Measurements from ENCODE around the gene FUT8.

The FUT8 gene

DNA sequence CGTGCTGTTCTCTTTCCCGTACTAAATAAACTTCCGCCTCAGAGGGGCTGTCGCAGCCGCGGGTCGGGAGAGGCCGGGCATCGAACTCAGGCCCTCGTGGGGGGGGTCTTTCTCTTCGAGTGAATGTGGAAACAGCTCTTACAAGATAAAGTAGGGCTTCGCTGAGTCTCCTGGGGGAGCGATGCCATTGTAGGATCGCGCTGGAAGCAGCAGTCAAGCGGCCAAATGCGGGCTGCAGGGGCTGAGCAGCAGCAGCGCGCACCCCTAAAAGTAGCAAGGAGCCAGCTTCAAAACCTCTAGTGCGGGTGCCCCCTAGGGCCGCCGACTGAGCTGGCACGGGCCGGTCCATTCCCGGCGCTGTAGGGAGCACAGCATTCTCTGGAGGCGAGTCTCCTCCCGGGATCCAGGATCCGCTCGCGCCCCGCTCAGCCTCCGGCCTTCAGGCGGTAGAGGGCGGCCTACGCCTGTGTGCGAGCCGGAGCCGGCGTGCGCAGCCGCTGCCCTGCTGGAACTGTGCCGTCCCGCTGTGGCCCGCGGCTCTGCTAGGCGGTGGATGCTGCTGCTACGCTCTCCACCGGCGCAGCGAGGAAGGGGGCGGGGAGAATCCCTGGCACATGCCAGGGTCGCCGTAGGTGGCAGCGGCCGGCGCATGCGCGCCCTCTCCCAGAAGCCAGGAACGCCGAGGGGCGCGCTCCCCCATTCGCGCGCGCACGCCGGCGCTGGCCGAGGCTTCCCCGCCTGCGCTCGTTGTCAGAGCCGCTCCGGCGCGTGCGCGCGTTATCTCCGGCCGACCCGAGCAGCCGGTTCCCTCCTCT lies at the start of gene FUT8:
Gene FUT8, plus strand, starts transcription at position 699 of the 815 bp plus-strand sequence. CDS start 148,834 bp downstream, outside the sequence.
- DNase-seq (ENCODE audit: low read depth, low spot score), result peak; percentile 95

- no peak for DNase-seq (ENCODE audit: low read depth, low spot score)
Measured at GRCh38 chr14:65366802-65367565, 45.5 kb upstream of the FUT8 start.

DNA sequence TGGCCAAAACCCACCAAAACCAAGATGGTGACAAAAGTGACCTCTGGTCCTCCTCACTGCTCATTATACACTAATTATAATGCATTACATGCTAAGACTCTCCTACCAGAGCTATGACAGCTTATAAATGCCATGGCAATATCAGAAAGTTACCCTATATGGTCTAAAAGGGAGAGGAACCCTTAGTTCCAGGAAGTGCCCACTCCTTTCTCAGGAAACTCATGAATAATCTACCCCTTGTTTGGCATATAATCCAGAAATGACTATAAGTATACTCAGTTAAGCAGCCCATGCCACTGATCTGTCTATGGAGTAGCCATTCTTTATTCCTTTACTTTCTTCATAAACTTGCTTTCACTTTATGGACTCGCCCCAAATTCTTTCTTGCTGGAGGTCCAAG lies 43.0 kb upstream of the FUT8 start:
- DNase-seq (ENCODE audit: low read depth, low spot score), result no peak

DNA sequence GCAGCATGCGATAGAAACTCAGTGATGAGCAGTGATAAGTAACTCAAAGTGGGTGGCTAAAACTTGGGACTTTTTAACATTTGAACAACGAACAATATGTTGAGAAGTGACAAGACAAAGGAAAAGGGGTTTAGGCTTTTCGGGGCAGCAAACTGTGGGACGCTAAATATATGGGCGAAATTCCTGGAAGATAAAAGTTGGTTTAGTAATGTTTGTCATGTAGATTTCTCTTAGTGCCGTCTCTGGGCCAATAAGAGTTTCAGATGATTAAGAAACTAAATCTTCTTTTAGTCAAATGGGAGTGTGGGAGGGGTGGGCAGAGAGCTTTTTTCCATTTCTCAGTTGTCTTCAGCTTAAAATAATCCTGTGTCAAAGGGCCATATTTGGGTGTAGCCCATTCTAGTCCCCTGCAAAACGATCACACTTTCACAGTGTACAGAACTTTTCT lies 41.7 kb upstream of the FUT8 start:
- DNase-seq (ENCODE audit: low read depth, low spot score), result no peak

DNA sequence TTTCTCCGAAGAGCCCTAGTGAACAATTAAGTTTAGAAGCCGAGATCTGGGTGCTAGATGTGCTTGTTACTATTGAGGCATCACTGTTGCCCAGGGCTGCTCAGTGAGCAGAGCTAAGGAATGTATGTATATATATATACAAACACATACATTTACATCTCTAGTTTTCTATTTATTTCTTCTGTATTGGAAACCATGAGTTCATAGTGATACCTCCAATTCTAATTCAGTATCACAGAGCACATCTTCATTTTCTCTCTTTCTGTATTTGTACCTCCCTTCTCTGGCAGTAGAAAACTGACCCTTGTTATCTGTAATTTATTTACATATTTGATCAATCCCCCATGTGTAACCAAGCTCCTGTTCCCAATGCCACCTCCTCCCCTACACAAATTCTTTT lies 40.7 kb upstream of the FUT8 start:
- no peak for DNase-seq (ENCODE audit: low read depth, low spot score)

GRCh38 chr14:65373016-65373670 lies 39.4 kb upstream of the FUT8 start:
- no peak for DNase-seq (ENCODE audit: low read depth, low spot score)

GRCh38 chr14:65373671-65374039 lies 38.9 kb upstream of the FUT8 start:
- no peak for DNase-seq (ENCODE audit: low read depth, low spot score)

GRCh38 chr14:65377576-65377975 lies 35.0 kb upstream of the FUT8 start:
- no peak for DNase-seq (ENCODE audit: low read depth, low spot score)

DNA sequence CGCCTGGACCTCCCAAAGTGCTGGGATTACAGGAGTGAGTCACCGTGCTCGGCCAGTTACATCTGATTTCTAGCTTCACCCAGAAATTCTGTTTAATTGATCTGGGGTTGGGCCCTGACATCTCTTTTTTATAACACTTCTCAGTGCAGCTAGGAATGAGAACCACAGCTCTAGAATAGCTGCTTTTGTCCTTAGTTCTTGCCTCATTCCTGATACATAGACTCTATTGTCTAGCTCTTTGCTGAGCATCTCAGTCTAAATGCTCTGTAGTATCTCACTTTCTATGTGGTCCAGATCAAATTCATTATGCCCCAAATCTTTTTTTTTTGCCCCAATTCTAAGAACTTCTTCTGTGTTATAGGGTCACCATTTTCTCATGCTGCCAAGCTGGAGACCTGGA lies 29.9 kb upstream of the FUT8 start:
- DNase-seq (ENCODE audit: low read depth, low spot score), result no peak

- no peak for DNase-seq (ENCODE audit: low read depth, low spot score)
Measured at GRCh38 chr14:65387171-65387570, 25.4 kb upstream of the FUT8 start.

DNA sequence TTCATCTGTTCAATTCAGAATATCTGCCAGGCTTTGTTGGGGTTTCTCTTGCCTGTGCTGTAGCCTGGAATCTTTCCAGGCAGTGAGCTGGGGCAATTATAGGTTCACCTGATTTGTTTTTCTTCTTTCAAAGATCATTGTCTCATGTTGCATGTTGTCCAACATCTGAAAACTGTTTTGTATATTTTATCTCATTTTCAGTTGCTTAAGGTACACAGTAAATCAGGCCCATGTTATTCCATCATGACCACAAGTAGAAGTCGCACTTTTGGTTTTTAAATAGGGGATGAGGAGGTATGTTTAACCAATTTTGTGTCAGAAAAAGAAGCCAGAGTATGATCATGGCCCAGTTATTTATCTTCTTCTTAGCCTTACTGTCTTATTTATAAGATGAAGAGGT lies 24.9 kb upstream of the FUT8 start:
- DNase-seq (ENCODE audit: low read depth, low spot score), result no peak

DNA sequence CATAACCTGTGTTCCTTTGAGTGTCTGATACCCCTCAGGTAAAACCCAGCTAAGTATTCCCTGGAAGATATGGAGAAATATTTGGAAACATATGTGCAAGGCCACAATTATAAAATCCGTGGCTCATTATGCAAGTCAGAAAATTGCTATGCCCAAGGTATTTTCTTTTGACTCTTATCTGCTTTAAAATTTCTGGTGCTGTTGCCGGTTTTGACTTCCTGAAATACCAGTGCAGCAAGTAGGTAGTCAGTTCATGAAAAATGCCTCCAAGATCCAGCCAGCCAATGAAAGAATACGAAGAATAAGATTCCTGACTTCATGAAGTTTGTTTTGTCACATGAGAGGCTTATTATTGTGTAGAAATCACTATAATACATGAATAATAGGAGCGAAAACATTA lies 20.2 kb upstream of the FUT8 start:
- no peak for DNase-seq (ENCODE audit: low read depth, low spot score)

DNA sequence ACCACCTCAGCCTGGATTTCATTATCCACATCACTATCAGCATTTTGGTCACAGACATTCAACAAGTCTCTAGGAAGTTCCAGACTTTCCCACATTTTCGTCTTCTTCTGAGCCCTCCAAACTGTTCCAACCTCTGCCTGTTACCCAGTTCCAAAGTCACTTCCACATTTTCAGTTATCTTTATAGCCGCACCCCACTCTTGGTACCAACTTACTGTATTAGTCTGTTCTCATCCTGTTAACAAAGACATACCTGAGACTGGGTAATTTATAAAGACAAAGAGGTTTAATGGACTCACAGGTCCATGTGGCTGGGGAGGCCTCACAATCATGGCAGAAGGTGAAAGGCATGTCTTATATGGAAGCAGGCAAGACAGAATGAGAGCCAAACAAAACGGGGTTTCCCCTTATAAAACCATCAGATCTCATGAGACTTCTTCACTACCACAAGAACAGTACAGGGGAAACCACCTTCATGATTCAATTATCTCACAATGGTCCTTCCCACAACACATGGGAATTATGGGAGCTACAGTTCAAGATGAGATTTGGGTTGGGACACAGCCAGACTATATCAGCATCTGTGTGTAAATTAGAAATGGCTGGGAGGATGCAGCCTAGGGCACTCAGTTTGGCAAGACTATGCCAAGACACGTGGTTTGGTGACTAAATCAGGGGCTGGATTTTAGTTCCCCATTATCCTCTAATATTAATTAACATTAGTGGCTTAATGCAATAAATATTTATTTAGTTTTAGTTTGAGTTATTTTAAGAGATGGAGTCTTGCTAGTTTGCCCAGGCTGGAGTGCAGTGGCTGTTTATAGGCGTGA lies 16.2 kb upstream of the FUT8 start:
- DNase-seq (ENCODE audit: low read depth, low spot score), result no peak

DNA sequence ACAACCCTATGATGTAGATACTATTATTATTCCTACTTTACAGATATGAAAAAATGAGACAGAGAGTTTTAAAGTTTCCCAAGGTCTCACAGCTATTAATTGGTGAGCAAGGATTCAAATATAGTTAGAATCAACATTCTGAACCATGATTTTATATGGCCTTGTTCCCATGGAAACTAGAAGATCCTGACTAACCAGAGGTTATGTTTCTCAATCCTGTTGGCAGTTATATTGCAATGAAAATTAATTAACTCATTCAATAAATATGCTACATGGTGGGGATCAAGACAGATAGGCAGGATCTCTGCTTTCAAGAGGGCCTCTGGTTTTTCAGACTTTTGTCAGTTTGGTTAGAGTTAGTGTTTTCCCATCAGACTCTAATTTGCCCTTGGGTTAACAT lies 9.3 kb upstream of the FUT8 start:
- no peak for DNase-seq (ENCODE audit: low read depth, low spot score)

DNA sequence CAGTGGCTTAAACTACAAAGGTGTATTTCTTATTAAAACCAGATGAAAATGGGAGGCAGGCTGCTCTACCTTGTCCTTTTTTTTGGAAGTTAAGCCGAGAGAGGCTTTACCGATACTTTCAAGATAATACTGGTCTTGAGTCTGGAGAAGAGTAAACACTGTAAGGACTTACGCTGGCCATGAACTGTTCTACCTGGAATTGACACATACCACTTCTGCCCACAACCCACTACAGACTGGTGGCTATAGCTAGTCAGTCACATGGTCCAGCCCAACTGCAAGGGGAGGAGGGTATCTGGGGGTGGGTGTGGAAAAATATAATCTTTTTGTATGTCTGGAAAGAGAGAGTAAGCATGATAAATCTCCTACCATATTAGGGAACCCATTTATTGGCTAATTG lies 4.4 kb upstream of the FUT8 start:
- no peak for DNase-seq (ENCODE audit: low read depth, low spot score)

- DNase-seq (ENCODE audit: low read depth, low spot score), result no peak
Measured at GRCh38 chr14:65410640-65411039, 1.9 kb upstream of the FUT8 start.

GRCh38 chr14:65411656-65412031 lies 886 bp upstream of the FUT8 start:
- peak; percentile 59 for DNase-seq (ENCODE audit: low read depth, low spot score)

DNA sequence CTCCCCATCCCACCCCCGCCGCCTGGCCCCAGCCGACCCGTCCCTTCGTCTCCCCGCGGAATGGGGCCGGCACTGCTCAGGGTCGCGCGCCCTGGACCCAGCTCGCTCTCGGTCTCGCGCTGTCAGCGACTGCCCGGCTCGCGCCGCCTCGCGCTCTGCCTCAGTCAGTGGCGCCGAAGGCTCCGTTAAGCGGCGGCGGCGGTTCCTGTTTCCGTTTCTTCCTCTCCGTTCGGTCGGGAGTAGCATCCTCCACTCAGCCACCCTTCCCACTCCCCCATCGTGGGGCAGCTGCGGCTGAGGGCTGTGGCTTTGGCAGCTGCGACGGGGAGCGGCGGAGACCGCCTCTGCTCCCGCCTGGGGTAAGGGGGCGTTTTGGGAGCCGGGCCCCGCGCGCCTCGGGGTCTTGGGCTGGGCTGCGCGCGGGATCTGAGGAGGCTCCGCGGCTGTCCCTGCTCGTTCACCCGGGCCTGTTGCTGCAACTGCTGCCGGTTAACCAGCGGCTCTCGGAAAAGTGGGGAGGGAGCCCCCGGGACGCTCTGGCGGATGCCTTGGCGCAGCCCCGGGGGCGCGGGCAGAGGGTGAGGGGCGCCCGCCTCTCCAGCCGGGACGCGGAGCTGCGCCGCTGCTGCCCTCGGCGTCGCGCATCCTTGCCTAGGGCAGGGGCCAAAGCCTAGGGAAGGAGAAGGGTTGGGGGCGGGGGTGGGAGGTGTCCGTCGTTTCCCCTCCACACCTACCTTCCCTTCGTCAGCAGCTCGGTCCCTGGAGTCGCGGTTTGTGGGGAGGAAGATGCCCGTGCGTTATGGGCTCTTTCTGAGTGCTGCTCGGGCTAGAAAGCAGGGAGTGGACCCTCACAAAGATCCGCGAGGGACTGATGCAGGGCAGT lies 567 bp downstream of the FUT8 start:
- DNase-seq (ENCODE audit: low read depth, low spot score), result peak; percentile 13

GRCh38 chr14:65413739-65414045 lies 1.2 kb downstream of the FUT8 start:
- DNase-seq (ENCODE audit: low read depth, low spot score), result no peak

DNA sequence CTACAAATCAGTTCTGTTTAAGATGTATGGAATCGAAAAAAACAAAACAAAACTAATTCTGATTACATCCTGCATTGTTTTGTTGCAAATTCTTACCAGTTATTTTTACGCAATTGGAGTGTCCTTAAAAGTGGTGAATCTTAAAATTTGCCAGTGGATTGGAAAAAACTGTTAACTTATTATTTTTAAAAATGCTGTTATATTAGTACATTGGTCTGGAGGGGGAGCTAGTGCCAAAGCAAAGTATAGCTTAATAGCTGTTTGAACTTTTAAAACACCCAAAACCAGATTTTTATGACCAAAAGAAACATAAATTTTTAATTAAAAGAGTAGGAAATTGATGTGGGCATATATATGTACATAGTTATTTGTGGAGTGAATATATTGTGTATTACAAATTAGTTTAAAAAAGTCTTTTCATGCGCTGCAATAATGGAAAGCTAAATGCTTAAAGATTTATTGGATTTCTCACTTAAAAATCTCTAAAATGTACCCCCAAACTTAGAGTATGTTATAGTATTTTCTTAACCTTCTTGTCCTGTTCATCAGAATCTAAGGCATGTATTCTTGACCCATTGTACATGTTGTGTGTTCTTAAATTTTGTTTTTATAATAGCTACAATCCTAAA lies 2.5 kb downstream of the FUT8 start:
- no peak for DNase-seq (ENCODE audit: low read depth, low spot score)

Data from brain pericyte (primary cell).